Right atrium auricular region (tissue), 2 donors: ENCODE measurements around the gene EIF4E2. TPM values are rescaled to one million over a fixed set of nuclear protein-coding genes. Genes with fewer than 3 reads are reported as not detected.
"Not testable (repeated sequence)": the region's sequence is repeated elsewhere in the genome, so short reads cannot be mapped to it uniquely, and the experiment has no call there.

ENCODE experiments used
- DNase-seq: peaks from one replicate; pipeline ENCODE4 v3.0.0-alpha.2; 2019; ENCODE audit warnings: low spot score
- H3K27ac ChIP-seq, 2 donors: fragments of 200-600 bp; sonication (generic); 1 replicate in 1 of 2; 2 replicates in 1 of 2; pipeline ENCODE4 v1.5.1; 2016 to 2019
- H3K27me3 ChIP-seq, 2 donors: fragments of 200-600 bp; sonication (generic); one replicate each; pipeline versions ENCODE4 v1.5.1 to v1.6.0; 2017 to 2019
- H3K36me3 ChIP-seq: fragments of 200-600 bp; sonication (generic); one replicate; pipeline ENCODE4 v1.5.1; 2016
- H3K4me1 ChIP-seq, 2 donors: fragments of 200-600 bp; sonication (generic); one replicate each; pipeline versions ENCODE4 v1.5.1 to v1.6.0; 2017 to 2019
- H3K4me3 ChIP-seq, 2 donors: fragments of 200-600 bp; sonication (generic); 1 replicate in 1 of 2; 2 replicates in 1 of 2; pipeline ENCODE4 v1.5.1; 2017 to 2019; ENCODE audit warnings: mild to moderate bottlenecking in 1 of 2, moderate library complexity in 1 of 2
- H3K9me3 ChIP-seq, 2 donors: fragments of 200-600 bp; sonication (generic); one replicate each; pipeline ENCODE4 v1.5.1; 2019
- CTCF ChIP-seq, 2 donors: fragments of 200-600 bp; sonication (generic); IDR thresholded peaks; one replicate each; pipeline ENCODE4 v1.5.1; 2019; ENCODE audit warnings: antibody characterized with exemption in 2 of 2
- total RNA-seq, 2 donors: library from RNA; depleted of rRNA; stranded (reverse); fragments of >200 nt; gene quantifications; one replicate each; pipeline ENCODE4 v1.1.0, GENCODE V29; 2016

EIF4E2 gene
- total RNA-seq, 2 donors from 2014 or later: 23.3 to 23.4 TPM

GRCh38 chr2:232556426-232556825 is 5.9 kb downstream of the EIF4E2 start:
- H3K36me3 ChIP-seq: peaks cover 40% of the 10 kb centered on the region
- no peak for TF ChIP-seq CTCF (IDR thresholded peaks at IDR 0.05)
- no peak overlapping the region for H3K27ac ChIP-seq

GRCh38 chr2:232562515-232563151 is 12.1 kb downstream of the EIF4E2 start:
- DNase-seq: no peak

More at GRCh38 chr2:232556426-232556825, 5.9 kb downstream of the EIF4E2 start:
- no peak for DNase-seq
- H3K4me1 ChIP-seq: peaks cover 0 to 15% of the 10 kb centered on the region in 2 donors
- H3K9me3 ChIP-seq: no peaks in the 10 kb centered on the region
- no peaks in the 10 kb centered on the region for H3K27me3 ChIP-seq
- H3K4me3 ChIP-seq: no peak overlapping the region

GRCh38 chr2:232563580-232563979 is 13.1 kb downstream of the EIF4E2 start:
- Histone ChIP-seq H3K9me3 (no peaks in the 10 kb centered on the region), H3K27me3 (no peaks in the 10 kb centered on the region), H3K27ac (no peak overlapping the region), H3K36me3 (peaks cover 79% of the 10 kb centered on the region), H3K4me1 (peaks cover 0 to 14% of the 10 kb centered on the region in 2 donors), H3K4me3 (no peak overlapping the region)
- DNase-seq: no peak
- TF ChIP-seq CTCF (IDR thresholded peaks at IDR 0.05): no peak

More at GRCh38 chr2:232562515-232563151, 12.1 kb downstream of the EIF4E2 start:
- H3K4me1 ChIP-seq: peaks cover 0 to 7% of the 10 kb centered on the region in 2 donors
- no peak for TF ChIP-seq CTCF (IDR thresholded peaks at IDR 0.05)
- no peaks in the 10 kb centered on the region for H3K27me3 ChIP-seq
- H3K4me3 ChIP-seq: no peak overlapping the region
- H3K27ac ChIP-seq: no peak overlapping the region
- peaks cover 76% of the 10 kb centered on the region for H3K36me3 ChIP-seq
- H3K9me3 ChIP-seq: no peaks in the 10 kb centered on the region

- H3K27me3 ChIP-seq: no peaks in the 10 kb centered on the region
- H3K27ac ChIP-seq: no peak overlapping the region
- peaks cover 76% of the 10 kb centered on the region for H3K36me3 ChIP-seq
- peaks cover 0 to 15% of the 10 kb centered on the region in 2 donors for H3K4me1 ChIP-seq
- no peak for TF ChIP-seq CTCF (IDR thresholded peaks at IDR 0.05)
- H3K9me3 ChIP-seq: no peaks in the 10 kb centered on the region
- H3K4me3 ChIP-seq: no peak overlapping the region
- no peak for DNase-seq
Observed at GRCh38 chr2:232567721-232568120, 17.2 kb downstream of the EIF4E2 start.

GRCh38 chr2:232568161-232568560 is 17.7 kb downstream of the EIF4E2 start:
- H3K4me3 ChIP-seq: no peak overlapping the region
- peaks cover 76% of the 10 kb centered on the region for H3K36me3 ChIP-seq
- no peak overlapping the region for H3K27ac ChIP-seq
- H3K27me3 ChIP-seq: no peaks in the 10 kb centered on the region
- DNase-seq: no peak
- no peak for TF ChIP-seq CTCF (IDR thresholded peaks at IDR 0.05)
- no peaks in the 10 kb centered on the region for H3K9me3 ChIP-seq
- peaks cover 0 to 15% of the 10 kb centered on the region in 2 donors for H3K4me1 ChIP-seq

- no peaks in the 10 kb centered on the region for H3K9me3 ChIP-seq
- H3K27ac ChIP-seq: no peak overlapping the region
- peaks cover 0 to 15% of the 10 kb centered on the region in 2 donors for H3K4me1 ChIP-seq
- H3K36me3 ChIP-seq: peaks cover 87% of the 10 kb centered on the region
- TF ChIP-seq CTCF (IDR thresholded peaks at IDR 0.05): no peak
- H3K27me3 ChIP-seq: no peaks in the 10 kb centered on the region
- no peak for DNase-seq
- no peak overlapping the region for H3K4me3 ChIP-seq
Observed at GRCh38 chr2:232569541-232569940, 19.1 kb downstream of the EIF4E2 start.

GRCh38 chr2:232570481-232570880 is 20.0 kb downstream of the EIF4E2 start:
- DNase-seq, H3K27me3 ChIP-seq, H3K27ac ChIP-seq, H3K9me3 ChIP-seq, H3K4me3 ChIP-seq: not testable (repeated sequence)
- H3K36me3 ChIP-seq: peaks cover 79% of the 10 kb centered on the region
- H3K4me1 ChIP-seq: peaks cover 0 to 15% of the 10 kb centered on the region in 2 donors
